T-helper 1 cell treated with Interleukin-12 subunit alpha and Interleukin-12 subunit beta and Interleukin-4 antibody, amounts not matched to agents 30 ng/mL and 1 ng/mL, for 36 hours (primary cell): ENCODE results near the gene MYO18B. TPM values are rescaled to one million over a fixed set of nuclear protein-coding genes. Genes with fewer than 3 reads are reported as not detected.

Experiments used
- intact Hi-C: fragments of 100-400 bp; cut with micrococcal nuclease; formaldehyde crosslinking; loops from one replicate; pipeline ENCODE4 v1.15.1; 2024
- total RNA-seq: library from RNA; stranded (reverse); gene quantifications from 2 replicates; pipeline ENCODE4 v1.2.3, GENCODE V29; 2022

MYO18B gene
- total RNA-seq, 1 donor from 2014 or later = 1.2 TPM

DNA sequence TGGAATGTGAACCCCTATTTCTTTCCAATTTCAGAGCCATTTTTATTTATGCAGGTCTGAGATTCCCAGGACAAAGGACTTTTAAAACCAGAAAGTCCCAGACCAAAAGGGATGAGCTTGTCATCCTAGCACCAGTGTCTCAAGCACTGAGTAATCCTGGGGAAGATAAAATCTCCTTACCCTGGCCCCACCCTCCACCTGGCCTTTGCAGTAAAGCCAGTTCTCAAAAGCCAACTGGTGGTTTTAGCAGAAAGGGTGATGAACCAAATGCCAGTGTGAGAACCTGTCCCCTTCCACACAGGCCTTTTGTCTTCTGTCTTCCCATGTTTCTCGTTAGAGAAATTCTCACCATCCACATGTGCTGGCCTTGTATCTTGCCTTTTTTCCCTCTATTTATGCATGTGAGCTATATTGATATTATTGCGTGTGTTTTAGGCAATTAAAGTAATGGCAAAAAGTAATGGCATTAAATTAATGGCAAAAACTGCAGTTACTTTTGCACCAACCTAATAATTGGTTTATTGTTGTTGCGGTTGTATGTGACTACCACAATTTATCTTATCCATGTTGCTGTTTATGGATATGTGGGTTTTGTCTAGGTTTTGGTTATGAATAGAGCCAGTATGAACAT is 191.3 kb downstream of the MYO18B start:
- intact Hi-C loops = no loop called here

DNA sequence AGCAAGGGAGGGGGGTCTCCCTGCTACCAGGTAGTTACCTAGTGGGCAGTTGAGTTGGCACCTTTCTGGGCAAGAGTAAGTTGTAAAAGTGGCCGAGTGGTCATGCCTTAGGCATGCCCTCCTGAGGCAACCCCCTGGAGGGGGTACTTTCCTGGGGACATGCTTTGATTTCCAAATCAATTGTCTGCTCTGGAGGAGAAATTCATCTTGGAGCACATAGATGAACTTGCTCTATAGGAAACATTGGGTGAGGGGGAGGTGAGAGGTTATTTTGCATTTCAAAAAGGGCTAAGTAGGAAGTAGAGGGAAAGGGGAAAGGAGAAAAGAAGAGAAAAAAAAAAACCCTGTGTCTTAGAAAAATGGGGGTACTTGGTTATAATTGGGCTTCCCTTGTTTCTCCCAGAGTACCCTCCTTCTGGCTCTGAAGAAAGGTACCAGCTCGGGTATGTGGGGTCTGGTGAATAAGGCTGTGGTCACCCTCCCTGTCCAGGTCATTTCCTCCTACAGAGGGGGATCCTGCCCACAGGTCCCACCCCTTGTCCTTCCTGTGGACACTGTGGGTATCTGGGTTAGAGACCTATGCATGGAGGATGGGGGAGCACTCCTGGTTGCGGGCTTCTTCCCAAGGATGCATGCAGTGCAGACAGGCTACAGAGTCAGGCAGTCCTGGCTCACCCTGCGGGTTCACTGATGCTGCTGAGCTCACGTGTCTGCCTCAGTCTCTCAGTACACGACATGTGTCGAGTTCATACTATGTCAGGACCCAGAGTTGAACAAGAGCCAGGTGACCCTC is 193.5 kb downstream of the MYO18B start:
- intact Hi-C loops = no loop called here

DNA sequence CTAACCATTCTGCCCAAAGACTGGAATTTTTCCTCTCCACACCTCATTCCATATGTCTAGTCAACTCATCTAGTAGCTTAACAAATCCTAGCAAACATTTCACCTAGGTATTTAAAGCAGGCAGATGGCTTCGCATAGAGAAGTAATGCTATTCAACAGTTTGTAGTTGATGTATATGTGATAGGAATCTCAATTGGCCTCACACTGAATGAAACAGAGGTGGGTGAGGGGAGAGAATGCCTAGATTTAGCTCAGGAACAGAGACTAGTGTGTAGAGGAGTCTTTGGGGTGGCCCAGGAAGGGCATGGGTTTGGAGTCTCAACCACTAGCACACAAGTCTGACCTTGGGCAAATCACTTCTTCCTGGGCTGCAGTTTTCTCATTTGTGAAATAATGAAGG is 196.2 kb downstream of the MYO18B start:
- intact Hi-C loops = no loop called here

DNA sequence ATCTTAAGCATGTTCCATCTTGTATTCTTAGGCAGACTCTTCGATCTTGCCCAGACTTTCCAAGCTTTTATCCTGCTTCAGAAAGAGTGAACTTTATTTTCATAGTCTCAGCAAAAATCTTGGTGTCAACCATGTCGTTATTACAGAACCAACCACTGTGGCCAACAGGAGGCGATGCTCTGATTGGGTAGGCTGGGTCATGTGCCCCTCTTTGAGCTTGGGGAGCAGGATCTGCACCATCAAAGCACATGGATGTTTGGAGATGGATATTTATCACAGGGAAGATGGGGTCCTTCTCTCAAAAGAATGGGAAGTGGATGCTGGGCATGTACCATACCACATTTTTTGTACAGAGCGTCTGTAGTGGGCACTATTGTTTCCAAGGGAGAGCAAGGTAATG is 197.4 kb downstream of the MYO18B start:
- intact Hi-C loops = no loop called here

DNA sequence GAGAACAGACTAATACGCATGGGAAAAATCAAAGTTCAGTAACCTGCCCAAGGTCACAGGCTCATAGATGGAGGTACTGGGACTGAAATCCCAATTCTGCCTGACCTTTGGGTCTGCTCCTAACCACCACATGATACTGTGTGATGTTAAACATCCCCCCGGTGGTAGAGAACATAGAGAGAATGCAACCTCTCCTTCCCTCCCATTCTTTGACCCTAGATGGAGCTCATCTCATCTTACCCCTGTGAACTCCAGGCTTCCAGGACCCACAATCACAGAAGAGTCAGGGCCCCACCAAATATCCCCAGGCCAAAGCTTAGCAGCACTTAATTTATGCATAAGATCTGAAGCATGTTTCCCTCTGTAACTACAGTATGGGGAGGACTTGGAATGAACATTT is 198.5 kb downstream of the MYO18B start:
- intact Hi-C loops = no loop called here

DNA sequence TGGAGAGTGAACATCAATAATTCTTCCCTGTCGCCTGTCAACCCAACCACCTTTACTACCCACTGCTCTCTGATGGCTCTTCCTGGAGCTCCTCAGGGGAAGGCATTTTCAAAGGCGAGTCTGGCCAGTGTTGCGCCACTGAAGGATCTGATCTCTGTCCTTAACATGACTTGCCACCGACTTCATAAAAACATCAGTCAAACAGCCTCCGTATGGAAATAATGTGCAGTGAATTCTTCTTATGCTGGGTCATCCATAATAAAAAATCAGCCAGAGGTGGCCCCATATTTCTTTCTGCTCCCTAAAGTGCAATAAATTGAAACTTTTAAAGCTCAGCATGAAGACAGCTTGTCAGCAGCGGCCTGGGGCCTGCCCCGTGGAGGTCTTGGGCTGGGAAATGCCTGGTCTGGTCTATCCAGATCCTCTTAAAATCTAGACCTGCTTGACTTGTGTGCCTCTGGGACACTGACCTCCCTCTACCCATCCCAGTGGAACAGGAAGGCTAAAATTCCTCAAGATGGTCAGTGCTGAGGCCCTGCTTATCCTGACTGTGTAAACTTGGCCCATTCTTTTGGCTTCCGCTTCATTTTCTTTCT is 199.5 kb downstream of the MYO18B start:
- intact Hi-C loops = no loop called here

DNA sequence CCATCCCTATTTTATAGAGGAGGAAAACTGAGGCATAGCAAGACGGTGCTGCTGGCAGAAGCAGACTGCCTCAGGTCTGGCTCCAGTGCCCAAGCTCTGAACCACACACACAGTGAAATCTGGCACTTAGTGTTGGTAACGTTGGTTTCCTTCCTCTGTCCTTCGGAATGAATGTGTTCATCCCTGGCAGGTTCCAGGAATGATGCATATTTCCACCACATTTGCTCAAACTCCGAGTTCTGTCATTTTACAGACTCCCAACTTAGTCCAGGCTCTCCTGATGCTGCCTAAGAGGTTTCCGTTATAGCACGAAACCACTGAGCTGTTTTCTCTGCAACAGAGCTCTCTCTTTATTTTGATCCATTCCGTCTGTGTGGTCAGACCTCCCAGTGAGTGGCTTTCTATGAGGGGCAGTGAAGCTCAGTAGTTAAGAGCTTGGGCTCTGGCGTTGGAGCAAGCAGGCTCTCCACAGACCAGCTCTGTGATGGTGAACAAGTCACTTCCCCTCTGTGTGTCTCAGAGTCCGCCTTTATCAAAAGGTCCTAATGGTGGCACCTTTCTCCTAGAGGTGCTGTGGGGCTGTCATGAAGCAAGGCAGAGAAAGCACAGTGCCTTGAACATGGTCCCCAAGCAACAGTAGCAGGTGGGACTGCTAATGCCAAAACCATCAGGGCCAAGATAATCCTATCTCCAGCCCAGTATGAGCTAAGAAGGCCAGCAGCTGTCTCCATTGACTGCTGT is 200.3 kb downstream of the MYO18B start:
- intact Hi-C loops = no loop called here

DNA sequence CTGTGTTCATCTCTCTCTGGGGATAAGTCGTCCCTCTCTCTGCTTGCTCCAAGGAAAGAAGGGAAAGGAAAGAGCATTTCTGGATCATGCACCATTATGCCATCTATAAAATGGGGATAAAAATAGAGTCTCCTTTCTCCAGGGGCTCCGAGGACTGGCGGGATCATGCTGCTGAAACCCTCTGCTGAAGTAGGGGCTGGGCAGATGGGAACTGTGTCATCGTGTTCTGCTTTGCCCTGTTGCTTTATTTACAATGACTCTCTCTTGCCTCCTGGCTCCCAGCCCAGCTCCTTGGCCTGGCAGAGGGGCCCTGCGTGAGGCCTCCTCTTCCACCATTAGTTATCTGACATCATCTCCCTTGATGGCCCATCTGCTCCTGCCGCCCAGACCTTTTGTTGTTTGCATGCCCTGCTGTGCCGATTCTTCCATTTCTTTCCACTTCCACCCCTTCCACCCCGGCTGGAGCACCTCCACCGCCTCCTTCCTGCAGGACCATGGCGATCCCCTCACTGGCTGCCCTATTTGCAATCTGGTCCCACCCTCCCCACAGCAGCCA is 200.9 kb downstream of the MYO18B start:
- intact Hi-C loops = no loop called here

DNA sequence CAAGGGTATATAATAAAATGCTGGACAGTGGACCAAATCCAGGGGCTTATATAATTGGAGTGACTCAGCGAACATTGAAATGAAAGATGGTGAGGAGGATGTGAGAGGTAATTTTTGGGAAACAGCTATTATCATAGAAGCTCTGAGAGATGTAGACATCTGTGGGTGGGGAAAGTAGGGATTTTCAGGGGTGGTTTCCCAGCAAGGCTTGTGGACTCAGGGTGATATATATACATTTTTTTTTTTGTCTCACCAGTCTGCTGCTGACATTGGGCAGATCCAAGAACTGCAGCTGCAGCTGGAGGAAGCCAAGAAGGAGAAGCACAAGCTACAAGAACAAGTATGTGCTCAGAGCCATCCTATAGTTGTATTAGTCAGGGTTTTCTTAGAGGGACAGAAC is 208.1 kb downstream of the MYO18B start:
- intact Hi-C loops = no loop called here

DNA sequence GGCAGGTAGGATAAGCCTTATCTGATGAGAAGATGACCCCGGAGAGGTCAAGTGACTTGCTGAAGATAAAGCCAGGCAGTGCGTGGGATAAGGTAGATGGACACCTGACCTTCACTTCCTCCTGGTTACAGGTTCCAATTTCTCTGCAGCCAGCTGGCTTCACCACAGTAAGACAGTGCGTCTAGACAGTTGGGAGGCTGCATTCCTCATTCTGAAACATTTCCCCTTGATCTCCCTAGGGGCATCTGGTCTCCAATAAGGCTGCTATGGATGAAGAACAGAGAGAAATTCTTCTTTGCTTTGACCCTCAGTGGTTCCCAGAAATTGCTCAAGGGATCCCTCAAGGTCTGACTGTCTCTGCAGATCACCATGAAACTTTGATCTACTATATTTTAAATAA is 211.3 kb downstream of the MYO18B start:
- intact Hi-C loops = no loop called here

DNA sequence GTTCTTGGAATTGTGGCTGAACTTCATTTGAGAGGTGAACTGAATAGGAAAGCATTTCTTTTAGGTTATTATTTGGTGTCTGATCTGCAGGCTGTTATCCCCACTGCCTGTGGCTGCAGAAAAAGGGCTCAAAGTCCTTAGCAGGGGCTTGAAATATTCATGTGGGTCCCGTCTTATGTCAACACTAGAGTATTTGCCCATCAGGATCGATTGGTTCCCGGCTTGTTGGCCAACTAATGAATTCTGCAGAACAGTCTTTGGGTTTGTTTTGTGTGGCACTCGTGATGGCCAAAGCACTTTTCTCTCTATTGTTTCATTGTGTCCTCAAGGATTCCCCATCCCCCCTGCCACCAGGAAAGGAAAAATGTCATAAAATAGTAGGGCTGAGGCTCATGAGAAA is 211.9 kb downstream of the MYO18B start:
- intact Hi-C loops = no loop called here

DNA sequence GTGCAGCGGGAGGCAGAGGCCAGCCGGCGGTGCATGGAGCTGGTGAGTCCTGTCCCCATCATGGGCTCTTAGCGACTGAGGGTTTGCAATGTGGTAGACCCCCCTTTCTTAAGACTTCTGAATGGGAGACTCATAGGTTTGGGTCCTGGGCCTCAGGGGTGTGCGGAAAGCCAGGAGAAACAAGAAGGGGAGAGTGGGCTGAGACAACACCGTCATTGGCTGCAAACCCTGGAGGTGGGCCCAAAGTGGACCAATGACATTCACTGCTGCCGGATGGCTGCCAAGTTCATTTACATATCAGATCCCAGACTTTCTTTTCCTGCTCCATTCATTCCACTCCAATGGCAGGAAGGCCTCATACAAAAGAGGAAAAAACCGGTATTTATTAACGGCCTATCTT is 213.3 kb downstream of the MYO18B start:
- intact Hi-C loops = no loop called here

DNA sequence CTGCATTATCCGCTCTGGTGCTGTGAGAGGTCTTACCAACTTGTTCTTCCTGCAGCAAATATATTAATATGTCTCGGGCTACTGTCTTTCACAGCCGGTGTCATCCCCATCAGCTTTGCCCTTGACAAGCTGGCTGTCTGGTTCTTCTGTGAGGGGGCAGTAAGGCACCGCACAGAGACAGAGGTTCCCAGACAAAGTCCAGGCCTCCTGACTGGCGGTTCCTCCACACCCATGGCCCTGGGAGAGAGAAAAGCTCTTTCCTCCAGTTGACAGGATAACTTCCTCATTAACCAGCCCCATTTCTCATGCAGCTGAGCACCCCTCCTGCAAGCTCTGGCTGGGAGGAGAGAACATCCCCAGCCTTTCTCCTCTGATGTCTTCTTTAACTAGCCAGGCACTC is 214.8 kb downstream of the MYO18B start:
- intact Hi-C loops = no loop called here

DNA sequence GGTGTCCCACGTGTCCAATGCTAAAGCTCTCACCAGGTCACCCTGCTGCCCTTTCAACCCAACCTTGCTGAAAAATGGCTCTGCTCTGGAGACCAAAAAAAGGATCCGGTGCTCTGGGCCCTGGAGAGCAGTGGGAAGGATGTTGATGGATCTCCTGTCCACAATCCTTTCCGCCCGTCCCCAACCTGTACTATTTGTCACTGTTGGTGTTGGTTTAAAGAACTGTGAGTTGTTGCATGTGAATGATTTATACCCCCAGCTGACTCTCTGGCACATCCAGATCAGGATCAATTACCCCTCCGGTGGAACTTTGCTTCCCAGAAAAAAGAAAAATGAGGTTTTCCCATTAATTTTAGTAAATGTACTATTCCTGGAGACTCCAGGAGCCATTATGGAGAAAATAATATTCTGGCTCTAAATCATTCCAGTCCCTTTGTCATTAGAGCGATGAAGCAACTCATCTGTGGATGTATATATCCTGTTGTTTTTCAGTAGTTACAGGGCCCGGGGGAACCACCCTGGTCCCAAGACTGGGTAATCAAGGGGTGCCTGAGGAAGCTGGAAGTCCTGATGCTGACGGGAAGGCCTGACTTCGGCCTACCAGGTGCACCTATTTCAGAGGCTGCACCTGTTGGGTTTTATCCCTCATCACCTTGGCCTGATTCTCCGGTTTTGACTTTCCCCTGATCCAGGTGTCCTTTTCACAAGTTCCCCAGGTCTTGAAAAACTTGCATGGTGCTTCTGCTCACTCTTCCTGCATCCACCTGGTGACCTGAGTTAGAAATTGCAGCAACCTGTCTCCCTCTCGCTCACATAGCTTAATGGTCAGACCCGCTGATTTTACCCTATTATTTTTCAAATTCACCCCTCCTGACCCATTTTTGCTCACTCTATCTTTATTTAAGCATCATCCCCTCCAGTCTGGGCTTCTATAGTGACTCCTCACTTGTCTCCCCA is 218.1 kb downstream of the MYO18B start:
- intact Hi-C loops = no loop called here

DNA sequence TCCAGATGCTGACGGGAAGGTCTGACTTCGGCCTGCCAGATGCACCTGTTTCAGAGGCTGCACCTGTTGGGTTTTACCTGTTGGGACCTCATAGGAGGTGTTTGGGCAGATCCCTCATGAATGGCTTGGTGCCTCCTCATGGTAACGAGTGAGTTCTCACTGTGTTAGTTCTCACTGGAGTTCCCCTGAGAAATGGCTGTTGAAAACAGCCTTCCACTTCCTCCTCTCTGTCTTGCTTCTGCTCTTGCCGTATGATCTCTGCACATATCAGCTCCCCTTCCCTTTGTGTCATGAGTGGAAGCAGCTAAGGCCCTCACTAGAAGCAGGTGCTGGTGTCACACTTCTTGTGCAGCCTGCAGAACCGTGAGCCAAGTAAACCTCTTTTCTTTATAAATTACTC is 219.7 kb downstream of the MYO18B start:
- intact Hi-C loops = no loop called here

DNA sequence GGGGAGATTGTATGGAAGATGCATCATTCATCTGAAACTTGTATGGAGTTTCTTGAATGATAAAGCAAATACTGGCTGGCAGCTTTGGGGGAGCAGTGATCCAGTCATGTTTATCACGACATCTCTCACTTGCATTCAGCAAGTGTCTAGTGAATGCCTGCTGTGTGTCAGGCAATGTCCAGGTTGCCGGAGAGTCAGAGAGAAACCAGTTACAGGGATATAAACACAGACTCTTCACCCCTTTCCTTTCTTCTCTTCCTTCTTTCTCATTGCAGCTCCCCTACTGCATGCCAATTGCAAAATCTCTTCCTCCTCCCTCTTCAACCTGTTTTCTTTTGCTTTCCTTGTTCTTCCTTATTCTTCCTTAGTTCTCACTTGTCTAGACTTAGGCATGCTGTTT is 220.7 kb downstream of the MYO18B start:
- intact Hi-C loops = no loop called here

DNA sequence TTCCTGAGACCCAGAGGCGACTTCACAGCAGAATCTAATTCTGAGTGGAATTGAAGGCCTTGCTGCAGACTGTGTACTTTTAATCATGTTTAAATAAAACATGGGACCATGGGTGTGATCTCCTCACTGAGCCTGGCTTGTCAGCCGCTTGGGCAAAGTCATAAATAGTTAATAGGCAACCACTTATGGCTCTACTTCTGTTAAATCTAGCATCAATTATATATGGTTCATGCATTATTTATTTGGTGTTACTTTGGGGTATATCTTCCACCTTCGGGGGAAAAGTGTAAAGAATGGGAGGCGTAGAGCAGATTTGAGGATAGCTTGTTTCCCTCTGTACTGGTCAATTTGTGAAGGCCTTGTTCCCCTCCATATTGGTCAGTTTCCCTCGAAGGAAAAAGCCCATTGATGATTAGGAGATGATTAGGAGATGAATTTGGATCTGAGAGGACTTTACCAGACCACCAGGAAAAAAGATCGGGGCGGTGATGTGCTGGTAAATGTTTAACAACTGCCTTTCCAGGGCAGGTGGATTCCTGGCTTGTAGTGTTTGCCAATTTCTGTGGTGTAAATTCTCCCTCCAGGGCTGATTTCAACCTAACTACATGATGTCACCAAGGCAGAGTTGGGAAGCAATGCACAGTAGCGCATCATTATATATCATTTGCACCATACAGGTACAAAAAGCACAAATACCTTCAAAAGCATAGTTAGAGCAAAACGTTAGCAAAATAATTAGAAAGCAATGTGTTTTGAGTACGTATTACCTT is 223.2 kb downstream of the MYO18B start:
- intact Hi-C loops = no loop called here

DNA sequence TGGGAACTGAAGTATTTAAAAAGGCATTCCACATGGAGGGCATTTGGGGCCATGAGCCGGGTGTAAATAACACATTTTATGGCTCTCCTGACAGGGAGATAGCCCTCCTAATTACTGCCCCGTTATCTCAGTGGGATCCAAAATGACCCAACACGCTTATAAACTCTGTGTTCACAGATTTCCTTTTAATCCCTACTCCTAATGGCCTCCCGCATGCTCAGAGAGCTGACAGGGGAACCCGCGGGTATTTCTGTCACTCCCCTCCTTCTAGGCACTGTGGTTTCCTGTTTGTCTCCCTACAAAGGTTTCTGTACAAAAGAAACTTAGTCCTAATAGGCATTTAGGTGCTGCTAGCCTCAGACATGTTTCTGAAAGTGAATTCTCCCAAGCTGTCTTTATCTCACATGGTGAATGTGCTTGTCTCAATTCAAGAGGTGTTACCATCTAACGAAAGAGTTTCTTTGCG is 224.5 kb downstream of the MYO18B start:
- intact Hi-C loops = no loop called here

DNA sequence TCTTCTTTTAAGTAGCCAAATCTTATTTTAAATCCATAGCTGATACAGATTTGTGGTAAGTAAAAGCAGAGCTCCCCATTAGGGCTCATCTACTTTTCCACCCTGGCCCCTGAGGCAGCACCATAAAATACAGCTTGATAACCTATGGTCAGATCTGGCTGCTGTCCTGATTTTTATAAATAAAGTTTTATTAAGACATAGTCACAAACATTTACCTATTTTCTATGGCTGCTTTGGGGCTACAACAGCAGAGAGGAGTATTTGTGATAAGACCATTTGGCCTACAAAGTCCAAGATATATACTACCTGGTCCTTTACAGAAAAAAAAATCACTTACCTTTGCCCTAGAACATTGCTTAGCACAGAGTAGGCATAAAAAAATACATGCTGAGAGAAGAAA is 227.3 kb downstream of the MYO18B start:
- intact Hi-C loops = no loop called here

DNA sequence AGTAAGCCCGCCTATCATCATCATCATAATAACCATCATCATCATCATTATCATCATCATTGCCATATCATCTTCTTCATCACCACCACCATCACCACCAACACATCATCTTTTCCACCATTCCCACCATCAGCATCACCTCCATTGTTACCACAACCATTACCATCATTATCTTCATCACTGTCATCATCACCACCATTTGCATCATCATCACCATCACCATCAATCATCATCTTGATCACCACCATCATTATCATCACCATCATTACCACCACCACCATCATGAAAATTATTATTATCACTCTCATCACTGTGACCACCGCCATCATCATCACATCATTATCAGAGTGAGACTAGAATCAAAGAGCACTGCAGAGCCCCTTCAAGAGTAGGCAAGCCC is 227.9 kb downstream of the MYO18B start:
- intact Hi-C loops = no loop called here
